HepG2 (cell line): ENCODE data around the gene CCDC142. TPM values are rescaled to one million over a fixed set of nuclear protein-coding genes. Genes with fewer than 3 reads are reported as not detected.

ENCODE experiments used
- CREM ChIP-seq, 2 experiments: sonication (generic) in 1 of 2; formaldehyde crosslinking in 1 of 2; IDR thresholded peaks; 2 replicates each; pipeline versions ENCODE4 v1.4.0 to v1.6.1; 2016 to 2020; ENCODE audit warnings: antibody characterized with exemption in 1 of 2, mild to moderate bottlenecking in 1 of 2, missing genetic modification reagents in 1 of 2
- DPF2 ChIP-seq: sonication (generic); formaldehyde crosslinking; IDR thresholded peaks from 2 replicates; pipeline ENCODE4 v1.4.0; 2020; ENCODE audit warnings: mild to moderate bottlenecking, low read depth, missing genetic modification reagents, borderline replicate concordance
- FOXP1 ChIP-seq, 2 experiments: fragments of 450-650 bp in 1 of 2; IDR thresholded peaks; 2 replicates each; pipeline ENCODE4 v1.6.1; 2017 to 2018; ENCODE audit warnings: antibody characterized with exemption in 1 of 2
- HDAC1 ChIP-seq: sonication (generic); formaldehyde crosslinking; IDR thresholded peaks from 2 replicates; pipeline ENCODE4 v1.5.1; 2020; ENCODE audit warnings: mild to moderate bottlenecking, missing genetic modification reagents
- HMG20B ChIP-seq: conservative IDR thresholded peaks from 2 replicates; pipeline ENCODE4 v1.6.1; 2016; ENCODE audit warnings: missing genetic modification reagents, missing compliant biosample characterization
- HOXA9 ChIP-seq: sonication (generic); formaldehyde crosslinking; IDR thresholded peaks from 2 replicates; pipeline ENCODE4 v1.8.1; 2022; ENCODE audit warnings: missing genetic modification reagents, mild to moderate bottlenecking, moderate library complexity, borderline replicate concordance
- ISL2 ChIP-seq: sonication (generic); formaldehyde crosslinking; IDR thresholded peaks from 2 replicates; pipeline ENCODE4 v1.5.0; 2020; ENCODE audit warnings: missing genetic modification reagents
- MXD4 ChIP-seq: IDR thresholded peaks from 2 replicates; pipeline ENCODE4 v1.6.1; 2016; ENCODE audit warnings: mild to moderate bottlenecking, missing biosample characterization, missing genetic modification reagents
- NR1H2 ChIP-seq: sonication (generic); formaldehyde crosslinking; IDR thresholded peaks from 2 replicates; pipeline ENCODE4 v1.8.1; 2022; ENCODE audit warnings: low read depth, missing genetic modification reagents, borderline replicate concordance
- PAWR ChIP-seq: sonication (generic); formaldehyde crosslinking; IDR thresholded peaks from 2 replicates; pipeline ENCODE4 v1.4.0; 2020; ENCODE audit warnings: missing genetic modification reagents, mild to moderate bottlenecking, borderline replicate concordance
- PITX1 ChIP-seq: sonication (generic); formaldehyde crosslinking; IDR thresholded peaks from 2 replicates; pipeline ENCODE4 v1.5.1; 2020; ENCODE audit warnings: mild to moderate bottlenecking, missing genetic modification reagents
- PRMT3 ChIP-seq: sonication (generic); formaldehyde crosslinking; IDR thresholded peaks from 2 replicates; pipeline ENCODE4 v1.8.1; 2022; ENCODE audit warnings: low read depth, mild to moderate bottlenecking, moderate library complexity, missing genetic modification reagents, borderline replicate concordance
- RORA ChIP-seq: sonication (generic); formaldehyde crosslinking; IDR thresholded peaks from 2 replicates; pipeline ENCODE4 v1.5.0; 2020; ENCODE audit warnings: mild to moderate bottlenecking, missing genetic modification reagents, moderate library complexity
- RXRA ChIP-seq: sonication (generic); formaldehyde crosslinking; IDR thresholded peaks from 2 replicates; pipeline ENCODE4 v1.5.1; 2020; ENCODE audit warnings: missing genetic modification reagents
- SMC3 ChIP-seq: IDR thresholded peaks from 2 replicates; pipeline ENCODE4 v1.6.1; 2011; ENCODE audit warnings: low read length, improper control_type of control experiment
- SP140L ChIP-seq: sonication (generic); formaldehyde crosslinking; IDR thresholded peaks from 2 replicates; pipeline ENCODE4 v1.4.0; 2020; ENCODE audit warnings: missing genetic modification reagents, borderline replicate concordance
- SP5 ChIP-seq: IDR thresholded peaks from 2 replicates; pipeline ENCODE4 v1.6.1; 2016; ENCODE audit warnings: low read depth, borderline replicate concordance
- TBX2 ChIP-seq: sonication (generic); formaldehyde crosslinking; IDR thresholded peaks from 2 replicates; pipeline ENCODE4 v1.5.0; 2020; ENCODE audit warnings: missing genetic modification reagents, mild to moderate bottlenecking, borderline replicate concordance
- TCF7 ChIP-seq: sonication (generic); IDR thresholded peaks from 2 replicates; pipeline ENCODE4 v1.6.1; 2016; ENCODE audit warnings: antibody characterized with exemption, low read depth
- WIZ ChIP-seq: sonication (generic); formaldehyde crosslinking; IDR thresholded peaks from 2 replicates; pipeline ENCODE4 v1.5.1; 2020; ENCODE audit warnings: mild to moderate bottlenecking, missing genetic modification reagents
- ZC3H13 ChIP-seq: sonication (generic); formaldehyde crosslinking; IDR thresholded peaks from 2 replicates; pipeline ENCODE4 v1.8.1; 2023; ENCODE audit warnings: mild to moderate bottlenecking, missing genetic modification reagents, moderate library complexity
- ZKSCAN1 ChIP-seq: fragments of 150-350 bp; IDR thresholded peaks from 2 replicates; pipeline ENCODE4 v1.6.1; 2014; ENCODE audit warnings: low read length
- ZNF121 ChIP-seq: sonication (generic); formaldehyde crosslinking; IDR thresholded peaks from 2 replicates; pipeline ENCODE4 v1.5.0; 2020; ENCODE audit warnings: mild to moderate bottlenecking, missing genetic modification reagents
- ZNF160 ChIP-seq: sonication (generic); formaldehyde crosslinking; IDR thresholded peaks from 2 replicates; pipeline ENCODE4 v1.8.0; 2022; ENCODE audit warnings: mild to moderate bottlenecking, inconsistent platforms, missing genetic modification reagents
- ZNF713 ChIP-seq: sonication (generic); formaldehyde crosslinking; IDR thresholded peaks from 2 replicates; pipeline ENCODE4 v1.4.0; 2020; ENCODE audit warnings: mild to moderate bottlenecking, missing genetic modification reagents
- ZNF746 ChIP-seq: sonication (generic); formaldehyde crosslinking; IDR thresholded peaks from 2 replicates; pipeline ENCODE4 v1.8.0; 2022; ENCODE audit warnings: mild to moderate bottlenecking, missing genetic modification reagents
- polyA plus RNA-seq, 8 experiments: library from polyadenylated mRNA; depleted of rRNA in 3 of 8; stranded (reverse) in 7 of 8; unstranded in 1 of 8; fragments of >200 nt; fragmentation: Illumina TruSeq in 4 of 8; extraction: Trizol in 4 of 8; gene quantifications; 2 replicates each; pipeline versions ENCODE4 v1.2.1 to v1.2.3, GENCODE V29; 2011 to 2016; ENCODE audit warnings: low read depth in 4 of 8, missing spikeins in 1 of 8, mixed read lengths in 1 of 8; ENCODE audit not compliant: insufficient read depth in 1 of 8
- total RNA-seq, 5 experiments: library from RNA; depleted of rRNA; stranded (reverse); fragments of >200 nt; fragmentation: Illumina TruSeq; extraction: Trizol; gene quantifications; 2 replicates each; pipeline ENCODE4 v1.2.3, GENCODE V29; 2016; ENCODE audit warnings: low read depth in 1 of 5
- TF ChIP-seq, protein P1 (sequence below): sonication (generic); formaldehyde crosslinking; IDR thresholded peaks from 2 replicates; pipeline ENCODE4 v1.4.0; 2020; ENCODE audit warnings: missing genetic modification reagents, borderline replicate concordance
- TF ChIP-seq, protein P2 (sequence below): sonication (generic); formaldehyde crosslinking; IDR thresholded peaks from 2 replicates; pipeline ENCODE4 v1.4.0; 2020; ENCODE audit warnings: missing genetic modification reagents; ENCODE audit errors: not compliant biosample characterization

The CCDC142 gene
- total and polyA plus RNA-seq, 2 of the 13 experiments (the other 11 are each of a cell fraction or from before 2014, with no cell fraction given), result 14.7 to 30.4 TPM

DNA sequence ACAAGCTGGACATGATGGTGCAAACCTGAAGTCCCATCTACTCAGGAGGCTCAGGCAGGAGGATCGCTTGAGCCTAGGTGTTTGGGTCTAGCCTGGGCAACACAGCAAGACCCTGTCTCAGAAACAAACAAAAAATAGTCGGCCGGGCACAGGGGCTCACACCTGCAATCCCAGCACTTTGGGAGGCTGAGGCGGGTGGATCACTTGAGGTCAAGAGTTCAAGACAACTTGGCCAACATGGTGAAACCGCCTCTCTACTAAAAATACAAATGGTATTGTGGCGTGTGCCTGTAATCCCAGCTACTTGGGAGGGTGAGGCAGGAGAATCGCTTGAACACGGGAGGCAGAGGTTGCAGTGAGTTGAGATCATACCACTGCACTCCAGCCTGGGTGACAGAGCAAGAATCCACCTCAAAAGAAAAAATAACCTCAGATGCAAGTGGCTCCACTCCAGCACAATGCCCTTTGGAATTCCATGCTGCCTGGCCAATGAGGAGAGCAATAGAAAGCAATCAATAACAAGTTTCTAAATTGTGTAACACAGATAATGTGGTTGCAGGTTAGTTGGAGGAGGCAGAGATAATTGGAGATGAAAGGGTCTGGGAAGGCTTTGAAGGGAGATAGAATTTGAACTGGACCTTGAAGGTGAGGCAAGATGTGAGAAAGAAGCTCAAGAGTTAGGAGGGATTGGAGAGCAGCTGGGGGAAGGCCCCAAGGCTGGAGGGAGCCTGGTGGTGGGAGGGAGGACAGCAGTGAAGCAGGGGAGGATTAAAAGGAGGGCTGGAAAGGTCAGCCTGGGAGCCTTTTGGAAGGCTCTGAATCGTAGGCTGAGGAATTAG lies 6.1 kb upstream of the CCDC142 start (continued):
- TF ChIP-seq WIZ, result 0 out of 2 replicates have a peak, but pooled peaks have one; percentile 84
- TF ChIP-seq PRMT3 (CRISPR knock-in tag), result 0 out of 2 replicates have a peak, but pooled peaks have one; percentile 33
- TF ChIP-seq NR1H2 (CRISPR knock-in tag), result no peak
- TF ChIP-seq ZNF746 (CRISPR knock-in tag), result peak; percentile 67; the same call in 1 of the 2 replicates
- TF ChIP-seq, protein P1, sequence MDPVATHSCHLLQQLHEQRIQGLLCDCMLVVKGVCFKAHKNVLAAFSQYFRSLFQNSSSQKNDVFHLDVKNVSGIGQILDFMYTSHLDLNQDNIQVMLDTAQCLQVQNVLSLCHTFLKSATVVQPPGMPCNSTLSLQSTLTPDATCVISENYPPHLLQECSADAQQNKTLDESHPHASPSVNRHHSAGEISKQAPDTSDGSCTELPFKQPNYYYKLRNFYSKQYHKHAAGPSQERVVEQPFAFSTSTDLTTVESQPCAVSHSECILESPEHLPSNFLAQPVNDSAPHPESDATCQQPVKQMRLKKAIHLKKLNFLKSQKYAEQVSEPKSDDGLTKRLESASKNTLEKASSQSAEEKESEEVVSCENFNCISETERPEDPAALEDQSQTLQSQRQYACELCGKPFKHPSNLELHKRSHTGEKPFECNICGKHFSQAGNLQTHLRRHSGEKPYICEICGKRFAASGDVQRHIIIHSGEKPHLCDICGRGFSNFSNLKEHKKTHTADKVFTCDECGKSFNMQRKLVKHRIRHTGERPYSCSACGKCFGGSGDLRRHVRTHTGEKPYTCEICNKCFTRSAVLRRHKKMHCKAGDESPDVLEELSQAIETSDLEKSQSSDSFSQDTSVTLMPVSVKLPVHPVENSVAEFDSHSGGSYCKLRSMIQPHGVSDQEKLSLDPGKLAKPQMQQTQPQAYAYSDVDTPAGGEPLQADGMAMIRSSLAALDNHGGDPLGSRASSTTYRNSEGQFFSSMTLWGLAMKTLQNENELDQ (CRISPR knock-in tag), result no peak
- TF ChIP-seq, protein P2, sequence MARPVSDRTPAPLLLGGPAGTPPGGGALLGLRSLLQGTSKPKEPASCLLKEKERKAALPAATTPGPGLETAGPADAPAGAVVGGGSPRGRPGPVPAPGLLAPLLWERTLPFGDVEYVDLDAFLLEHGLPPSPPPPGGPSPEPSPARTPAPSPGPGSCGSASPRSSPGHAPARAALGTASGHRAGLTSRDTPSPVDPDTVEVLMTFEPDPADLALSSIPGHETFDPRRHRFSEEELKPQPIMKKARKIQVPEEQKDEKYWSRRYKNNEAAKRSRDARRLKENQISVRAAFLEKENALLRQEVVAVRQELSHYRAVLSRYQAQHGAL (CRISPR knock-in tag), result no peak
- TF ChIP-seq HMG20B (CRISPR knock-in tag), result peak; percentile 76; the same call in 1 of the 2 replicates
- peak; percentile 98 for TF ChIP-seq TCF7
- TF ChIP-seq ZNF160 (CRISPR knock-in tag), result peak; percentile 13; the same call in 1 of the 2 replicates
- TF ChIP-seq PITX1 (CRISPR knock-in tag), result peak; percentile 85
- TF ChIP-seq RORA (CRISPR knock-in tag), result no peak
- TF ChIP-seq RXRA (CRISPR knock-in tag), result peak; percentile 82; the same call in 1 of the 2 replicates
- TF ChIP-seq ZNF713 (CRISPR knock-in tag), result no peak
- TF ChIP-seq HDAC1 (CRISPR knock-in tag), result peak; percentile 88
- peak; percentile 89 for TF ChIP-seq TBX2 (CRISPR knock-in tag)
- peak; percentile 93 for TF ChIP-seq ISL2 (CRISPR knock-in tag)
- peak; percentile 33; the same call in 1 of the 2 replicates for TF ChIP-seq SMC3
- TF ChIP-seq FOXP1 (IDR thresholded peaks at IDR 0.05), result peak; percentile 75; the same call in 1 of the 2 replicates
- peak; percentile 65; the same call in 1 of the 2 replicates for TF ChIP-seq FOXP1 (CRISPR knock-in tag; IDR thresholded peaks at IDR 0.05)
- TF ChIP-seq ZNF121 (CRISPR knock-in tag), result peak; percentile 96
- TF ChIP-seq ZC3H13, result peak; percentile 92
- TF ChIP-seq CREM (IDR thresholded peaks at IDR 0.05), result peak; percentile 94
- no peak for TF ChIP-seq CREM (CRISPR knock-in tag; IDR thresholded peaks at IDR 0.05)
- 0 out of 2 replicates have a peak, but pooled peaks have one; percentile 10 for TF ChIP-seq ZKSCAN1
- peak; percentile 28; the same call in 1 of the 2 replicates for TF ChIP-seq SP5 (CRISPR knock-in tag)
- TF ChIP-seq HOXA9, result peak; percentile 73
- TF ChIP-seq DPF2 (CRISPR knock-in tag), result peak; percentile 83
- TF ChIP-seq MXD4 (CRISPR knock-in tag), result no peak
- TF ChIP-seq SP140L, result no peak; the same call in 1 of the 2 replicates
- no peak for TF ChIP-seq PAWR
